ENCODE results near the gene ZC3H12D. TPM values are rescaled to one million over a fixed set of nuclear protein-coding genes. Genes with fewer than 3 reads are reported as not detected.

Gene ZC3H12D
- total RNA-seq, 1 donor from 2014 or later, result 2.1 TPM

GRCh38 chr6:149439626-149440025 lies 45.2 kb downstream of the ZC3H12D start:
- Histone ChIP-seq H3K27ac (no peak overlapping the region), H3K4me3 (no peak overlapping the region), H3K4me1 (no peaks in the 10 kb centered on the region), H3K36me3 (no peaks in the 10 kb centered on the region), H3K9me3 (no peaks in the 10 kb centered on the region), H3K27me3 (no peaks in the 10 kb centered on the region)
- TF ChIP-seq, protein P1, sequence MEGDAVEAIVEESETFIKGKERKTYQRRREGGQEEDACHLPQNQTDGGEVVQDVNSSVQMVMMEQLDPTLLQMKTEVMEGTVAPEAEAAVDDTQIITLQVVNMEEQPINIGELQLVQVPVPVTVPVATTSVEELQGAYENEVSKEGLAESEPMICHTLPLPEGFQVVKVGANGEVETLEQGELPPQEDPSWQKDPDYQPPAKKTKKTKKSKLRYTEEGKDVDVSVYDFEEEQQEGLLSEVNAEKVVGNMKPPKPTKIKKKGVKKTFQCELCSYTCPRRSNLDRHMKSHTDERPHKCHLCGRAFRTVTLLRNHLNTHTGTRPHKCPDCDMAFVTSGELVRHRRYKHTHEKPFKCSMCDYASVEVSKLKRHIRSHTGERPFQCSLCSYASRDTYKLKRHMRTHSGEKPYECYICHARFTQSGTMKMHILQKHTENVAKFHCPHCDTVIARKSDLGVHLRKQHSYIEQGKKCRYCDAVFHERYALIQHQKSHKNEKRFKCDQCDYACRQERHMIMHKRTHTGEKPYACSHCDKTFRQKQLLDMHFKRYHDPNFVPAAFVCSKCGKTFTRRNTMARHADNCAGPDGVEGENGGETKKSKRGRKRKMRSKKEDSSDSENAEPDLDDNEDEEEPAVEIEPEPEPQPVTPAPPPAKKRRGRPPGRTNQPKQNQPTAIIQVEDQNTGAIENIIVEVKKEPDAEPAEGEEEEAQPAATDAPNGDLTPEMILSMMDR (IDR thresholded peaks at IDR 0.05), result no peak
- intact Hi-C loops (cut with DNase I), result loop anchor here (10.0 kb wide), 1 partner anchor 405 kb away; no protein-coding TSS in a partner anchor
- no peak for DNase-seq
- ATAC-seq, result no peak

GRCh38 chr6:149438855-149439254 lies 46.0 kb downstream of the ZC3H12D start:
- TF ChIP-seq, protein P1 (IDR thresholded peaks at IDR 0.05), result no peak
- intact Hi-C loops (cut with DNase I), result loop anchor here (10.0 kb wide), 1 partner anchor 404 kb away; no protein-coding TSS in a partner anchor

DNA sequence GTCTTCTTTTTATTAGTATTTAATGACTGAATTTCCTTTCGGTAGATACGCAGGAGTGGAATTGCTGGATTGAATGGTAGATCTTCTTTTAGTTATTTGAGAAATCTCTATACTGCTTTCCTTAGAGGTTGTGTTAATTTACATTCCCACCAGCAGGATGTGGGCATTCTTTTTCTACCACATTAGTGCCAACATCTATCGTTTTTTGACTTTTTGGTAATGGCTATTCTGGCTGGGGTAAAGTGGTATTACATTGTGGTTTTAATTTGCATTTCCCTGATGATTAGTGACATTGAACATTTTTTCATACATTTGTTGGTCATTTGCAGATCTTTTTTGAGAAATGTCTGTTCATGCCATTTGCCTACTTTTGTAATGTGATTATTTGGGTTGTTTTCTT lies 47.6 kb downstream of the ZC3H12D start:
- H3K4me3 ChIP-seq, result no peak overlapping the region
- no peaks in the 10 kb centered on the region for H3K36me3 ChIP-seq
- ATAC-seq (no peak), DNase-seq (no peak)
- intact Hi-C loops (cut with DNase I), result loop anchor here (10.0 kb wide), 1 partner anchor 402 kb away; no protein-coding TSS in a partner anchor
- no peak overlapping the region for H3K27ac ChIP-seq
- no peaks in the 10 kb centered on the region for H3K27me3 ChIP-seq
- no peaks in the 10 kb centered on the region for H3K9me3 ChIP-seq
- H3K4me1 ChIP-seq, result no peaks in the 10 kb centered on the region
- TF ChIP-seq, protein P1 (IDR thresholded peaks at IDR 0.05), result no peak

More at GRCh38 chr6:149438855-149439254, 46.0 kb downstream of the ZC3H12D start:
- H3K4me3 ChIP-seq, result no peak overlapping the region
- ATAC-seq (no peak), DNase-seq (no peak)
- H3K27ac ChIP-seq, result no peak overlapping the region
- no peaks in the 10 kb centered on the region for H3K4me1 ChIP-seq
- no peaks in the 10 kb centered on the region for H3K27me3 ChIP-seq
- H3K9me3 ChIP-seq, result no peaks in the 10 kb centered on the region
- H3K36me3 ChIP-seq, result no peaks in the 10 kb centered on the region

DNA sequence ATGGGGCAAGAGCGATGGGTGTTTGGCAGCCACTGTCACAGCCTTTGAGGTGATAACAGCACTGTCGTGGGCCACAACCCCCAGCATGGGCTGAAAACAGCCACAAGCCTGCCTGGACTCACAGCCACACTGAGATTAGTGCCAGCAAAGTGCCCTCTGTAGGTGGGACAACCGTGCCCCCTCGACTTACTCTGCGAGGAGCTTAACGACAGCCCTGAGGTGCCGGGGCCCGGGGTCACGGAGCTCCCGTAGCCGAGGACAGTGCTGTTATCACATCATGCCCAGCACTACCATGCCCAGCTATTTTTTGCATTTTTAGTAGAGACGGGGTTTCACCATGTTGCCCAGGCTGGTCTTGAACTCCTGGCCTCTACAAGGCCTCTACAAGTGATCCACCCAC lies 48.2 kb downstream of the ZC3H12D start:
- peaks cover 3% of the 10 kb centered on the region for H3K4me1 ChIP-seq
- DNase-seq (no peak), ATAC-seq (no peak)
- intact Hi-C loops (cut with DNase I), result loop anchor here (10.0 kb wide), 1 partner anchor 402 kb away; no protein-coding TSS in a partner anchor
- H3K4me3 ChIP-seq, result no peak overlapping the region
- TF ChIP-seq, protein P1 (IDR thresholded peaks at IDR 0.05), result no peak
- H3K36me3 ChIP-seq, result no peaks in the 10 kb centered on the region
- no peak overlapping the region for H3K27ac ChIP-seq
- no peaks in the 10 kb centered on the region for H3K9me3 ChIP-seq
- H3K27me3 ChIP-seq, result no peaks in the 10 kb centered on the region

GRCh38 chr6:149435919-149436586 lies 48.8 kb downstream of the ZC3H12D start:
- intact Hi-C loops (cut with DNase I), result loop anchor here (10.0 kb wide), 1 partner anchor 401 kb away; no protein-coding TSS in a partner anchor
- Histone ChIP-seq H3K36me3 (no peaks in the 10 kb centered on the region), H3K27ac (no peak overlapping the region), H3K4me3 (no peak overlapping the region), H3K9me3 (no peaks in the 10 kb centered on the region), H3K4me1 (peaks cover 3% of the 10 kb centered on the region), H3K27me3 (no peaks in the 10 kb centered on the region)
- ATAC-seq, result no peak
- TF ChIP-seq, protein P1 (IDR thresholded peaks at IDR 0.05), result no peak
- DNase-seq, result no peak
